A204.1 (cell line): ENCODE results near the gene CSNK2A1.

Experiments used
- FAIRE-seq: peaks from 2 replicates; lab custom pipeline; 2012; peaks lifted over from hg19 to GRCh38; lab: Jason Lieb, UNC

Gene CSNK2A1

DNA sequence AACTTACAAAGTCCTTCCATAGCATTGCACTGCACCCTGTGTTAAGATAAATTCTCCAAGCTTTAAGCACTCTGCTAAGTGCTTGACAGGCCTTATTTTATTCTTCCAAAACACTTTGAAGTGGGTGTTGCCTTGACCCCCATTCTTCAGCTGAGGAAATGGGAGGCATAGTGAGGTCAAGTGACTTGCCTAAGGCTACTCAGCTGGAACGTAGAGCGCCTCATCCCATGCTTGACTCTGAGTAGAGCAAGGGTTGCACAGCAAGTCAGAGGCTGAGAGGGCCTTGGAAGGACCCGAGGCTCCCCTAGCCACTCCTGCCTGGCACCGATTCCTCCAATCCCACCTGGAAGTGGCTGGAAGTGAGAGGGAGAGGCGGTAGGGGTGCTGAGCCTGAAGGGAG lies 19.6 kb upstream of the CSNK2A1 start:
- FAIRE-seq = no peak

DNA sequence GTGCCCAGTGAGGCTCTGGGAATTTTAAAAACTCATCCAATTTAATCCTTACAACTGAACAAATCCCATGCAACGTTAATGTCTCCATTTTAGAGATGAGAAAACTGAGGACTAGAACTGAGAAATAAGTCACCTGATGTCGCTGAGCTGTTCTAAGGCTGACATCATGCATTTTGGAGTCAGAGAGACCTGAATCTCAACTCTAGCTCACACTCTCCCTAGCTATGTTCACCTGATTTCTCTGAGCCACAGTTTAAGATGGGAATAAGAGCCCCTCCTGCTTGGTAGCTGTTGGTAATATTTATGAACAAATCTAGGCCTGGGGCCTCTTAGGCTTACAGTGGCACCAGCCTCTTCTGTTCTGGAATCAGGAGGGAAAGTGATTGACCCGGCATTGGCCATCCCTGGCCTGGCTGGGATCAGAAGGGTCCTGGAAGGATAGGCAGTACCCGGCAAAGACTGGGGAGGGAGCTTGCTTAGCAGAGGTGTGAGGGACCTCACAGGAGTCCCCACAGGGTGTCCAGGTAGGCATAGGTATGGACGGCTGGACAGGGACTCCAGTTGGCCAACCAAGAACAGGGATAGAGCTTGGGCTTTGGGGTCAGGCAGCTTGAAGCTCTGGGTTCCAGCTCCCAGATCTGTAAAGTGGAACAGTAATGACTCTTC lies 18.8 kb upstream of the CSNK2A1 start:
- no peak for FAIRE-seq

DNA sequence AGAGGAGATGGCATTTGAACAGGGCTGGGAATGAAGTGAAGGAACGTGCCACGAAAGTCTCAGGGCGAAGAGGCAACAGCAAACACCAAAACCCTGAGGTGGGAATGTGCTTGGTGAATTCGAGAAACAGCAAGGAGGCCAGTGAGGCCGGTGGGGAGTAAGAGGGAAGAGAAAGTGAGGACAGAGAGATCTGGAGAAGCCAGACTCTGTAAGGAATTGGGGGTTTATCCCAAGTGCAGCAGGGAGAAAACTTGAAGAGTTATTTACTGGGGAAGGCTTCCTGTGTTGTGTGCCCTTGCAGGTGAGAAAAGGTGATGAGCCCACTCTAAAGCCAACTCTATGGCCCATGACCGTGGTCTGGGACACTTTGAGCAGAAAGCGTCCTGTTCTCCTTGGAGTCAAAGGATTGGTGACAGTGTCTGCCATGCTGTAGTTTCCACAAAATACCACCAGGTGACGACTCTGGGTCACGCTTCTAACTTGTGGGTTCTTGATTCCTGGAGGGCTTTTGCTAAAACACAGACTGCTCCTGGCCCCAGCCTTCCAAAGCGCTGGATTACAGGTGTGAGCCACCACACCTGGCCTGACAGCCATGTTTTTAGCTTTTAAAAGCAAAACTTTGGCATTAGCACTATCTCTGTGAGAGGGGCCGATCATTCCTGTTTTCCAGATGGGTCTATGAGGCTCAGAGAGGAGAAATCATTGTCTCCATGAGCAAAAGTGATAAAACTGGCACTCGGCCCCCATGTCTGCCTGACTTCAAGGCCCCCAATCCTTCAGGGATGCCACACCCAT lies 18.0 kb upstream of the CSNK2A1 start:
- FAIRE-seq = no peak

DNA sequence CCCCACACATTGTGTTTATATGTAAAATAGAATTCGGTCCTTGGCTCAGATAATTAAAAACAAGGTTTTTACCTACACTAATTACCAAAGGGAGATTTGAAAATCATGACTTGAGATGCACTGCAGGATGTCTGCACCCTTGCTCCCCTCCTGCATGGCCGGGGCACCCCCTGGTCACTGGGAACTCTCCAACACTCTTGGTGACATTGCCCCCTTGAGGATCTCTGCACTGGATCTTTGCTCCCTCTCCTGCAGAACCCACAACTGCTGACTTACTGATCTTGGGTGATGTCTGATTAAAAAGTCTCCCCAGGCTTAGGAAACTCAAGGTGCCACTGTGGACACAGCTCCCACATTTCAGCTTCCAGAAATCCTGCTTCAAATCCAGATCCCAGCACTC lies 17.1 kb upstream of the CSNK2A1 start:
- no peak for FAIRE-seq

DNA sequence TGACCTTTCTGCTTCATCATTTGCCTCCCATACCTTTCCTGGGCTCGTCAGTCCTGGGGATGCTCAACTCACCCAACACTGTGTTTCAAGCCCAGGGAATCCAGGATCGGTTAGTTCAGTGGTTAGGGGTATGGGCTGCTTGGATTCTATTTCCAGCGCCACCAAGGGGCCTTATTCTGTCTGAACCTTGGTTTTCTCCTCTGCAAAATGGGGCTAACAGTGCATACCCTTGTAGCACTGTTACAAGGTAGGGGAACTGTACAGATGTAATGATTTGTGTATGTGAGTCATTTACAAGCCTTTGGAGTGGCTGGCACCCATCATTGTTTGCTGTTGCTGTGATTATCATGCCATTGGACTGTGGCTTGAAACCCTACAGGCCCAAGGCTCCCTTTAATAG lies 14.5 kb upstream of the CSNK2A1 start:
- no peak for FAIRE-seq

DNA sequence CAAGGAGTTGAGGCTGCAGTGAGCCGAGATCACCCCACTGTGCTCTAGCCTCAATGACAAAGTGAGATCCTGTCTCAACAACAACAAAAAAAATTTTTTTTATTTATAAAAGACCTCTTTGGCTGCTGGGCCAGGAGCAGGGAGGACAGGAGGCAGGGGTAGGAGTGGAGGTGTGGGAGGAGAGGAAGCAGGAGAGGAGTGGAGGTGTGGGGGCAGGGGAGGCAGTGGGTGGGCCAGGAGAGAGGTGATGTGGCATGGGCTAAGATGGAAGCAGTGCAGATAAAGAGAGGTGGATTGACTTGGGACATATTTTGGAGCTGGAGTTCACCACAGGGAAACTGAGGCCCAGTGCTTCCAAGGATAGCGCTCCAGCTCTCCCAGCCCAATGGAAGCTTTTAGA lies 13.4 kb upstream of the CSNK2A1 start:
- no peak for FAIRE-seq

DNA sequence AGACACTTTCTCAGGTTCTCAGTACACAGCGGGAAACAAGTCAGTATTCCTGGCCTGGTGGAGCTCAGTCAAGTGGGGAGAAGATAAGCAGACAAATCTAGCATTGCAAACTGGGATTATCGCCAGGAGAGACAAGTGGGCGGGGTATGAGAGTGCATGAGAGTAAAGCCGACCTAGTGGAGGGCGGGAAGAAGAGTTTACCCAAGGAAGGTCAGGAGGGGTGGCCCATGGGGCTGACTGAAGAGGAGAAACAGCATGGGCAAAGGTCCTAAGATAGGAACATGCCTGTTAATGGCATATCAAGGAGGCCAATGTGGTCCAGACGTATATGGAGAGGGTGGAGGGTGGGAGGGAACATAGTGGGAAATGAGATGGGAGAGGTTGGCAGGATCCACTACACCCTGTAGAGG lies 12.4 kb upstream of the CSNK2A1 start:
- FAIRE-seq = no peak

DNA sequence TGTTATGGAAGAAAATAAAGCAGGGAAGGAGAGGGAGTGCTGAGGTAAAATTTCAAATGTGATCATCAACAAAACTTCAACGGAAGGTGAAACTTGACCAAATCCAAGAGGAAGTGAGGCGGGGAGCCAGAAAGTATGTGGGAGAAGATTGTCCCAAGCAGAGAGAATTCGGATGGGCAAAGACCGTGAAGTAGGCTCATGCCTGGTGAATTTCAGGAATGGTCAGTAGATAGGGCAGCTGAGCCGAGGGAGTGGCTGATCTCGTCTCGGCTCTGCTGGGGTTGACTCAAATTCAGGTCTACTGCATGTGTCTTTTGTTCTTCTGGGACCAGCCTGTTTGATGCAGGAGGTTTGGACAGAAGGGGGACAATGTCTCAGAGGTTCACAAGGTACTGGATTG lies 7.0 kb upstream of the CSNK2A1 start:
- no peak for FAIRE-seq

DNA sequence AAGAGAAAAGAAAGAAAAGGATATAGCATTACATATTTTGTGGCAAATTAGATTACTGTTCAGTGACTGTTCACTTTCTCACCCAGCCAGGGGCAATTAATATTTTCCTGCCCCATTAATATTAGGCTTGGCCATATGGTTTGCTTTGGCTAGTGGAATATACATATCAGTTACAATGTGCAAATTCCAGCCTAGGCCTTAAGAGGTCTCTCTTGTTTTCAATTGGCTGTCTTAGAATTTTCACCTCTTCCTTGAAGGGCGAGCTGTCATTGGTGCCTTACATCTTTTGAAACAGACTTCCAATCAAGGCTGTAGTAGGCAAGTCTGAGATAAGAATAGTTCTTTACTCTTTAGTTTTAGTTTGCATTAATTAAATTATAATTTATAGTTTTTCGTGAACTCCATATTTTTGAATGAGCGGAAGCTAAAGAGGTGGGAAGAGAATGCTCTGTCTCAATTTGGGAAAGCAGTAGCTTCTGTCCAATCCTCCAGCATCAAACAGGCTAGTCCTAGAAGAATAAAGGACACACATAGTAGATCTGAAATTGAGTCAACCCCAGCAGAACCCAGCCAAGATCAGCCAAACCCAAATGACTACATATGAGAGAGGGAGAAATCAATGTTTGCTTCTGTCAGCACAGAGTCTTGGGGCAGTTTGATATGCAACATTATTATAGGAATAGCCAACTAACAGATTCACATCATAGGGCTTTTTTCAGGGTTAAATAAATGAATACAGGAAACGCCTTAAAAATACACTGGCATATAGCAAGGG lies 6.3 kb upstream of the CSNK2A1 start:
- no peak for FAIRE-seq

DNA sequence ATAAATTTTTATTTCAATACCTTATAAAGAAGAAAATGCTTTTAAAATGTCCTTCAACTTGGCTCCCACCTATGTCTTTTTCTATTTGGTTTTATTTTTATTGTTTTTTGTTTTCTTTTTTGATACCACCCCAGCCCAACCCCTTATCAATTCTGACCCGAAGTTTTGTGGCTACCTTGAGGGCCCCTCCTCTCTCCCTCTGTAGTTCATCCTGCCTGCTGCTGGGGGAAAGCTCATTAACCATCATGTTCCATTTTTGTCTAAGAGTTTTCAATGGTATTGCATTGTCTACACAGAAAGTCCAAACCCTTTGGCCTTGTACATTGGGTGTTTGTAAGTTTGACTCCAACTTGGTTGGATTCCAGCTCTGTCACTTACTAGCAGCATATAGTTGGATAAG lies 5.3 kb upstream of the CSNK2A1 start:
- FAIRE-seq = no peak

DNA sequence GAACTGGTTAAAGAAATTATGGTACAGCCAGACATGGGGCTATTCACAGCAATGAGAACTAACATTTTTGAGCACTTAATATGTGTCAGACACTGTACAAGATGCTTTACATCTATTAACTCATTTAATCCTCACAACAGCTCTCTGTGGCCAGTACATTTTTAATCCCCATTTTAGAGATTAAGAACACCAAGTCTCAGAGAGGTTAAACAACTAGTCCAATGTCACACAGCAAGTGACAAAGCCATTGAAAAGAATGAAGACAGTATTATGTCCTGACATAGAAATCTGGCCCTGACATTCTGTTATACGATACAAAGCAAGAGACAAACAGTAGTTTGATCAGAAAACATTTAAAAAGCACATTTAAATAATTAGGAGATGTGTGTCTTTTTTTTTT lies 3.8 kb upstream of the CSNK2A1 start:
- no peak for FAIRE-seq

DNA sequence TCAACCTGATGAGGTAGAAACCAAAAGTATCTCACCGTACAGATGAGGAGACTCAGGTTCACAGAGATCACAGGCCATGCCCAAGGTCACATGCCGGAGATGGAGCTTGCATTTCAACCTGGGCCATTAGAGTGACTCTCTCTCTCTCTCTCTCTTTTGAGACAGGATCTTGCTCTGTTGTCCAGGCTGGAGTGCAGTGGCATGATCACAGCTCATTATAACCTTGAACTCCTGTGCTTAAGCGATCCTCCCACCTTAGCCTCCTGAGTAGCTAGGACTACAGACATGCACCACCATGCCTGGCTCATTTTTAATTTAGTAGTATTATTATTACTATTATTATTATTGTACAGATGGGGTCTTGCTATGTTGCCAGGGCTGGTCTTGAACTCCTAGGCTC lies 2.8 kb upstream of the CSNK2A1 start:
- no peak for FAIRE-seq

DNA sequence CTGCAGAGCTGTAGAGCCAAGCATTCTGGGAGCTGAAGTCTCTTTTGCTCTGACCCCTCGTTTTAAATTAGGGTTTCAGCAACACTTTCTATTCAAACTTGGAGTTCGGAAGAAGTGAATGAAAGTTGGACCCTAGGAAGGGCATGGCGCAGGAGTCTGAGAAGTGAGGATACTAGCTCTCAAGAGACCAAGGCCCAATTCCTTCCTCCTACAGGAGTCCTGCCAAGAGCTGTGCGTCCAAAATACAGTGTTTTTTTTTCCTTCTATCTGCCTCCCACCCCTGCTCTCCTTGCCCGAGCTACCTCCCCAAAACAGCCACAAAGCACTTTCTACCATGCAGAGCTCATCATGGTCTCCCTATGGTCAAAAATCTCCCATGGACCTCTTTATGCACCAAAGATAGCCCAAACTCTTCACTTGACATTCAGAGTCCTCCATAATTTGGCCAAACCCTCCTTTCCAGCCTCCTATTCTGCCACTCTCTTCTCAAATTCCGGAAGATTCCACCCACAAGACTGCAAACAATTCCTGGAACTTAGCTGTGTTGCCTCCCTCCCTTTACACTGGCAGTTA lies 649 bp upstream of the CSNK2A1 start:
- FAIRE-seq = no peak

DNA sequence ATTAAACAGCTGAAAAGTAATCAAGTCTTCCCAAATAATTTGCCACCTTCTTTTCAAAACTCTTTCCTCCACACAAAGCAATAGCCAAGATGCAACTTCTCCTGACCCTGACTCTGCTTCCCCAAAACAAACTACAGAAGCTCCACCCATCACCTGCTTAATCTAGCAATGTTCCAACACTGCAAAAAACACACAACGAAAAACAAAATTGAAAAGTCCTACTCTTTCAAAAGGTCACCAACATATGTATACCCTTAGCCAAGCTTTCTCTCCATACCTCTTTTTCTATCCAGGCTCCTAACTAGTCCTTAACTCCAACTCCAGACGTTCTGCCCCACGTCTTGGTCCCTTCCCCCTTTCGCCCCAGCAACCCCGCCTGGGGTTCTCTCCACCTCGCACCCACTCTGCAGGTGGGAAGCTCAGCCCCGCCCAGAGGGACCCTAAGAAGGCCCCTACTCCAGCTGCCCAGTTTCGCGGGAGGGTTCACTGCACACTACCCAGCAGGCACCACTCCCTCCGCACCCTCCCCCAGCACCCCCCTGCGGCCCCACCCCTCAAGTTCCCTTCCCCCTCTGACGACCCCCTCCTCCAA lies 717 bp downstream of the CSNK2A1 start:
- no peak for FAIRE-seq

DNA sequence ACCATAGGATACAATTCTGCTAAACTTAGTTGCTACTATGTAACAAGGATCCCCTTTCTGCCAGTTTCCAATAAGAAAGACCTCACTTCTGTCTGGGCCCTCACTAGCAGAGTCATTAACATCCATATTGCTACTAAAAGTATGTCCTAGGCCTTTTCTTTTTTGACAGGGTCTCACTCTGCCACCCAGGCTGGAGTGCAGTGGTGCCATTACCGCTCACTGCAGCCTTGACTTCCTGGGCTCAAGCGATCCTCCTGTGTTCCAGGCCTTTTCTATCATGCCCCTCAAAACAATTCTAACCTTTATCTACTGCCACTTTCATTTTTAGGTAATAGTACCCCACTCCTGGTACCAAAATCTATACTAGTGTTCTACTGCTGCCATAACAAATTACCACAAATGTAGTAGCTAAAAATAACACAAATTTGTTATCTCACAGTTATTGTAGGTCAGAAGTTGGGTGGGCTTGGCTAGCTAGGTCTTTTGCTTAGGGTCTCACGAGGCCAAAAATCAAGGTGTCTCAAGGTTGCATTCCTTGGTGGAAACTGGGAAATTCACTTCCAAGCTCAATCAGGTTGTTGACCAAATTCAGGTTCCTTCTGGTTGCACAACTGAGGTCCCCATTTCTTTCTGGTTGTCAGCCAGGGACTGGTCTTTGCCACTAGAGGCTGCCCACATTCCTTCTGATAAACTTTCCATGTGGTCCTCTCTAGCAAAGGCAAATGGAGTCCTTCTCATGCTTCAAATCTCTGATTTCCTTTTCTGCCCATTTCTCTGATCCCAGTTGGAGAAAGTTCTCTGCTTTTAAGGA lies 3.0 kb downstream of the CSNK2A1 start:
- FAIRE-seq = no peak

DNA sequence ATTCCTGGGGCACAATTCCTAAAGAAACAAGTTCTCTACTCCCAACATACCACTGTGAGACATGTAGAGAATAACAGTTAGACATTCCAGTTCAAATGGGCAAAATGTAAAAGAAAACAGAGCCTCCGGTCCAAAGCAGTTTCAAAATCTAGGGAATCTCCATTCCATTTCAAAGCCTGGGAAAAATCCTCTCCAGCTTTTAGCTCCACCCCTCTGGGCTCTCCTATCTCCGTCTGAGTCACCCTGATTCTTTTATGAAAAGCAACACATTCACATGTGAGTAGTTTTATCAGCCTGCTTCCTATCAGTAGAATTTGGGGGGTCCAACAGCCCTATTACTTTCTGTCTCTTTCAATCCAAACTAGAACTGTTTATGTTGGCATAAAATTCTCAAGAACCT lies 3.7 kb downstream of the CSNK2A1 start:
- FAIRE-seq = no peak

DNA sequence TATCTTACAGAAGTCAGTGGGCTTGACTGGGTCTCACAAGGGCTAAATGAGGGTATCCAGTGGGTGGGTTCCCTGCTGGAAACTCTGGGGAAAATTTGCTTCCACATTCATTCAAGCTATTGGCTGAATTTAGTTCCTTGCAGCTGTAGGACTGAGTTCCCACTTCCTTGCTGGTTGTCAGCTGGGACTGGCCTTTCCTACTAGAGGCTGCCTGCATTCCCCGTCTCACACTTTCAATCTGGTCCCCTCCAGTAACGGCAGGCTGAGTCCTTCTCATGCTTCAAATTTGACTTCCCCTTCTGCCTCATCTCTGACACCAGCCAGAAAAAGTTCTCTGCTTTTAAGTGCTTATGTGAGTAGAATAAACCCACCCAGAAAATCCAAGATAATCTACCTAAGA lies 4.4 kb downstream of the CSNK2A1 start:
- FAIRE-seq = no peak

DNA sequence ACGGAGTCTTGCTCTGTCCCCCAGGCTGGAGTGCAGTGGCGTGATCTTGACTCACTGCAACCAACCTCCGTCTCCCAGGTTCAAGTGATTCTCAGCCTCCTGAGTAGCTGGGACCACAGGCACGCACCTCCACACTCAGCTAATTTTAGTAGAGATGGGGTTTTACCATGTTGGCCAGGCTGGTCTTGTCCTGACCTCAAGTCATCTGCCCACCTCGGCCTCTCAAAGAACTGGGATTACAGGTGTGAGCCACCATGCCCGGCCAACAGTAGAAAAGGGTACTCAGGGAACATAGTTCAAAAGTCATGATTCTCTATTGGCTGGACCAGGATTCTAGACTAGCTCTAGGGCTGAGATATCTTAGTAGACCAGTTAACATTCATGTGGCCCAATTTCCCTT lies 5.6 kb downstream of the CSNK2A1 start:
- FAIRE-seq = no peak

DNA sequence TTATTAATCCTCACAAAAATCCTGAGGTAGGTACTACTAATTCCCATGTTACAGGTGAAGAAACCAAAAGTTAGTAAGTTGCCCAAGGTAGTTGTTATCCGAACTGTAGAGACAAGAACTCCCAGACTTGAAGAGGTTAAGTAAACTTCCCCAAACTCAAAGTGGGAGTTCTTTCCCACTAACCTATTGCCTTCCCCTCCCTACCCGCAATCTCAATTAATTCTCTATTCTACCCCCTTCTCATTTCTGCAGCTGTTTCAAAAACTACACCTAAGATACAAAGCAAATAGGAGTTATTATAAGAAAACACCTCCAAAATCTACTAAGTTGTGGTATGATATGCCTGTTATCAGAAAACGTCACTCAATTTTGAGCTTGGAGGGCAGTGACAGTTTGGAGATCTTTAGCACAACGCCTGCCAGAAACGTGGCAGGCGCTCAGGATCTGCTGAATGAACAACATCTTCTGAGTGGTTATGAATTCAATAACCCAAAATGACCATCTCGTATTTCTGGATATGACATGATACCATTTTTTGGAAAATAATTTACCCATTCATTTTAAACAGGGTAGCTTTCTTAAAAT lies 7.1 kb downstream of the CSNK2A1 start:
- no peak for FAIRE-seq

DNA sequence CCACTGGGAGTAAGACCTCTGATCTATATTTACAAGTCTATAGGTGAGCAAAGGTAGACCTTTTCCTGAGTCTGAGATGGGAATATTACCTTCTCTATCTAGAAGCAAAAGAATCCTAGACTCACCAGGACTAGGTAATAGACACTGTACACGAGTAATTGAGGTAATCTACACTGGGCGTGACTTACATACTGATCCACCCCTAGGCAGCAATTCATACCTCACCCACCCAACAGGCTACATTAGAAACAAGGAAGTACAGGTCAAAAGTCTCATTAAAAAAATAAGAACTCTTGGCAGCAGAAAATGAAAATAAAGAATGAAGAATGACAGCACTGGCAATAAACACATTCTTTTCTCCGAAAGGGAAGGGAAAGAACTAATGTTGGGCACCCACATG lies 7.6 kb downstream of the CSNK2A1 start:
- FAIRE-seq = no peak

DNA sequence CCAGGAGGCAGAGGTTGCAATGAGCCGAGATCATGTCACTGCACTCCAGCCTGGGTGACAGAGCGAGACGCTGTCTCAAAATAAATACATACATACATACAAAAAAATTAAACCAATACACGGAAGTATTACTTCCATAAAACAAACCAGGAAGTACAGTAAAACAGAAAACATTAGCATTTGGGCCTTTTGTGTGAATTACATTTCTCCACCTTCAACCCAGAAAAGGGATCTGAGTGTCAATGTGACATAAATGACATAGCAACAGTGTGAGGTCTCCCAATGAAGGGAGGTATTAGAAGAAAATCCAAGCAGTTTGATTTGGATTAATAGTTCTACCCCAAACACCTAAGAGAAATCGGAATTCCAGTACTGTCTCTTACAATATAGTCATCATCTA lies 10.1 kb downstream of the CSNK2A1 start:
- no peak for FAIRE-seq
